Uterus (tissue), 2 donors: ENCODE results near the gene TMED8.

ENCODE experiments used
- POLR2A ChIP-seq, 2 donors: fragments of 450-650 bp; IDR thresholded peaks; one replicate each; pipeline ENCODE4 v1.6.1; 2016; ENCODE audit warnings: antibody characterized with exemption in 2 of 2, mild to moderate bottlenecking in 1 of 2, moderate library complexity in 1 of 2
- TF ChIP-seq, protein P1 (sequence below), 4 experiments: fragments of 200-600 bp in 2 of 4; fragments of 450-650 bp in 2 of 4; sonication (generic) in 2 of 4; IDR thresholded peaks; one replicate each; pipeline ENCODE4 v1.5.1; 2016 to 2019; ENCODE audit warnings: antibody characterized with exemption in 4 of 4, mild to moderate bottlenecking in 2 of 4, moderate library complexity in 1 of 4

DNA sequence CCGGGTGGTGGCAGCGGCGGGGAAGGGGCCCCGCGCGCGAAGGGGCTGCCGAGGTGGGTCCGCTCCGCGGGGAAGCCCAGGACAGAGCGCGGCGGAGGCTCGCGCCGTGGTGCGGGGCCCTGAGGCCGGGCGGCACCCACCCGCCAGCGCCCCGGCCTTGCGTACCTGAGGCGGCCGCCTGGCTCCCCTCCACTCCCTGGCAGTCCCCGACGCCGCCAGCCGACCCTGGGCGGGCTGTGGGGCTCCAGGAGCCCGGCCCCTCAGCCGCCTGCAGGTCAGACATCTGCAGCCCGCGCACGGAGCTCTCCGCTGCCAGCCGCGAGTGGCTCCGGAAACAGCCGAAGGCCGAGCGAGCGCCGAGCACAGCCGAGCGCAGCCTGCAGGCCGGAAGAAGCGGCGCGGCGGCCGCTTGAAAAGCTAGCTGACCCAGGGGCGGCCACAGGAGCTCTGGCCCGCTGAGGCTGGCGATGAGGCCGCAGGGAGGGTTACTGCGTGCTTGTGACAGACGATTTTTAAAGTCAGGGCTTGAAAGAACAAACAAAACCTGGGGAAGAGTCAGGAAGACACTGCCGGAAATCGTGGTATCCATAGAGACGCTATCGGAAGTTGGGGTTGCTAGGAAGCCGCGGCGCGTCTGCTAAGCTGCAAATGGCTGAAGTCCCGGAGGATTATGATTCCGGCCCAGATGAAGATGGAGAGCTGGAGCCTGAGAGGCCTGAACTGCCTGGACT is at the start of gene TMED8, which contains the start of gene SAMD15:
- TF ChIP-seq, protein P1, sequence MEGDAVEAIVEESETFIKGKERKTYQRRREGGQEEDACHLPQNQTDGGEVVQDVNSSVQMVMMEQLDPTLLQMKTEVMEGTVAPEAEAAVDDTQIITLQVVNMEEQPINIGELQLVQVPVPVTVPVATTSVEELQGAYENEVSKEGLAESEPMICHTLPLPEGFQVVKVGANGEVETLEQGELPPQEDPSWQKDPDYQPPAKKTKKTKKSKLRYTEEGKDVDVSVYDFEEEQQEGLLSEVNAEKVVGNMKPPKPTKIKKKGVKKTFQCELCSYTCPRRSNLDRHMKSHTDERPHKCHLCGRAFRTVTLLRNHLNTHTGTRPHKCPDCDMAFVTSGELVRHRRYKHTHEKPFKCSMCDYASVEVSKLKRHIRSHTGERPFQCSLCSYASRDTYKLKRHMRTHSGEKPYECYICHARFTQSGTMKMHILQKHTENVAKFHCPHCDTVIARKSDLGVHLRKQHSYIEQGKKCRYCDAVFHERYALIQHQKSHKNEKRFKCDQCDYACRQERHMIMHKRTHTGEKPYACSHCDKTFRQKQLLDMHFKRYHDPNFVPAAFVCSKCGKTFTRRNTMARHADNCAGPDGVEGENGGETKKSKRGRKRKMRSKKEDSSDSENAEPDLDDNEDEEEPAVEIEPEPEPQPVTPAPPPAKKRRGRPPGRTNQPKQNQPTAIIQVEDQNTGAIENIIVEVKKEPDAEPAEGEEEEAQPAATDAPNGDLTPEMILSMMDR (IDR thresholded peaks at IDR 0.05): peak; percentile 15 to 47 (median 40)
- TF ChIP-seq POLR2A (IDR thresholded peaks at IDR 0.05): peak; percentile 41 to 57
